Hematopoietic multipotent progenitor cell (in vitro differentiated cells): Measurements from ENCODE around the gene KRT9. TPM values are rescaled to one million over a fixed set of nuclear protein-coding genes. Genes with fewer than 3 reads are reported as not detected.
"Not testable (repeated sequence)": the region's sequence is repeated elsewhere in the genome, so short reads cannot be mapped to it uniquely, and the experiment has no call there.

ENCODE experiments used
- DNase-seq, 3 donors: peaks; one replicate each; pipeline ENCODE4 v3.0.0-alpha.2; 2011 to 2015; ENCODE audit warnings: low read depth in 2 of 3, low spot score in 2 of 3
- total RNA-seq: library from RNA; depleted of rRNA; stranded (reverse); fragments of >200 nt; gene quantifications from one replicate; pipeline ENCODE4 v1.2.3, GENCODE V29; 2012

The KRT9 gene
- not detected for total RNA-seq

- no peak for DNase-seq
Observed at GRCh38 chr17:41571561-41572434, at the start of gene KRT9. KRT9 (minus strand) TSS chr17:41572059; CDS start chr17:41571992, 67 bp downstream.

- DNase-seq: not testable (repeated sequence)
Observed at GRCh38 chr17:41621435-41621817, 49.6 kb upstream of the KRT9 start.

GRCh38 chr17:41620583-41621434 is 49.0 kb upstream of the KRT9 start:
- no peak for DNase-seq

- DNase-seq: not testable (repeated sequence)
Observed at GRCh38 chr17:41619927-41620582, 48.2 kb upstream of the KRT9 start.

- DNase-seq: no peak
Observed at GRCh38 chr17:41619036-41619926, 47.4 kb upstream of the KRT9 start.

GRCh38 chr17:41618341-41619035 is 46.6 kb upstream of the KRT9 start:
- DNase-seq: no peak

- DNase-seq: no peak
Observed at GRCh38 chr17:41617698-41618097, 45.8 kb upstream of the KRT9 start.

GRCh38 chr17:41617136-41617535 is 45.3 kb upstream of the KRT9 start:
- no peak for DNase-seq

- not testable (repeated sequence) for DNase-seq
Observed at GRCh38 chr17:41616486-41616885, 44.6 kb upstream of the KRT9 start.

GRCh38 chr17:41615454-41615853 is 43.6 kb upstream of the KRT9 start:
- DNase-seq: no peak

GRCh38 chr17:41614767-41615166 is 42.9 kb upstream of the KRT9 start:
- DNase-seq: not testable (repeated sequence)

GRCh38 chr17:41614098-41614497 is 42.2 kb upstream of the KRT9 start:
- DNase-seq: no peak

GRCh38 chr17:41613277-41614082 is 41.6 kb upstream of the KRT9 start:
- DNase-seq: no peak

GRCh38 chr17:41612376-41613160 is 40.7 kb upstream of the KRT9 start, which contains the start of gene KRT16:
KRT16 (minus strand) TSS chr17:41612767; CDS start chr17:41612688, 79 bp downstream.
- DNase-seq: not testable (repeated sequence)

- DNase-seq: no peak
Observed at GRCh38 chr17:41610965-41611640, 39.2 kb upstream of the KRT9 start.

- DNase-seq: peak in 1 of 3 donors; percentile 39
Observed at GRCh38 chr17:41610061-41610517, 38.2 kb upstream of the KRT9 start.

- DNase-seq: not testable (repeated sequence)
Observed at GRCh38 chr17:41606930-41607329, 35.1 kb upstream of the KRT9 start.
